KOPT-K1 (cell line): Measurements from ENCODE around the gene STX1B.
A peak's percentile ranks its signal among the peaks of the same experiment; 100 is the strongest.
"Not testable (repeated sequence)": the region's sequence is repeated elsewhere in the genome, so short reads cannot be mapped to it uniquely, and the experiment has no call there.

Source experiments
- H3K27ac ChIP-seq: fragments of 200-600 bp; sonication (generic); 2 replicates; pipeline ENCODE4 v1.5.1; 2016; ENCODE audit warnings: antibody characterized with exemption, mild to moderate bottlenecking, low read depth, low read length; ENCODE audit not compliant: poor library complexity, severe bottlenecking
- H3K36me3 ChIP-seq: fragments of 200-600 bp; sonication (generic); 2 replicates; pipeline ENCODE4 v1.5.1; 2017; ENCODE audit warnings: antibody characterized with exemption, mild to moderate bottlenecking, low read length, moderate library complexity; ENCODE audit not compliant: insufficient read depth
- H3K9me3 ChIP-seq: fragments of 200-600 bp; sonication (generic); 2 replicates; pipeline ENCODE4 v1.5.1; 2017; ENCODE audit warnings: antibody characterized with exemption, low read length, mild to moderate bottlenecking; ENCODE audit not compliant: insufficient read depth, poor library complexity, severe bottlenecking

Gene STX1B

GRCh38 chr16:30947859-30948666 is 62.4 kb downstream of the STX1B start:
- H3K9me3 ChIP-seq = no peaks in the 10 kb centered on the region
- peaks cover 41% of the 10 kb centered on the region for H3K36me3 ChIP-seq
- peak overlapping the region; percentile 77 for H3K27ac ChIP-seq

DNA sequence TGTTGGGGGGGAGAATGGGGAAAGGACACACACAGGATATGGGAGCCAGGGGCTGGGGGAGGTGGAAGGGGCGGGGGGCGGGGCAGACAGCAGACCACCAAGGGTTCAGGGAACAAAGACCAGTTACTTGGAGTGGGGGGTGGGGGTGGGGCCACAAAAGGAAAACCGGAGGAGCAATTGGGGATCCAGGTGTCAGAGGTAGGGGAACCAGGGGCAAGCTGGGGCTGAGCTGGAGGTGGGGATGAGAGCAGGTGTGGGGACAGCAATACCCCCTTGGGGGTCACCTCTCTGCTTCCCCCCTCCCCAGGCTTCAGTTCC is 62.9 kb downstream of the STX1B start:
- Histone ChIP-seq H3K27ac (no peak overlapping the region), H3K9me3 (no peaks in the 10 kb centered on the region), H3K36me3 (peaks cover 47% of the 10 kb centered on the region)

GRCh38 chr16:30946671-30947540 is 63.5 kb downstream of the STX1B start:
- peaks cover 53% of the 10 kb centered on the region for H3K36me3 ChIP-seq
- no peak overlapping the region for H3K27ac ChIP-seq
- no peaks in the 10 kb centered on the region for H3K9me3 ChIP-seq

GRCh38 chr16:30944352-30944751 is 66.1 kb downstream of the STX1B start:
- peaks cover 74% of the 10 kb centered on the region for H3K36me3 ChIP-seq
- H3K9me3 ChIP-seq = no peaks in the 10 kb centered on the region
- H3K27ac ChIP-seq = no peak overlapping the region

DNA sequence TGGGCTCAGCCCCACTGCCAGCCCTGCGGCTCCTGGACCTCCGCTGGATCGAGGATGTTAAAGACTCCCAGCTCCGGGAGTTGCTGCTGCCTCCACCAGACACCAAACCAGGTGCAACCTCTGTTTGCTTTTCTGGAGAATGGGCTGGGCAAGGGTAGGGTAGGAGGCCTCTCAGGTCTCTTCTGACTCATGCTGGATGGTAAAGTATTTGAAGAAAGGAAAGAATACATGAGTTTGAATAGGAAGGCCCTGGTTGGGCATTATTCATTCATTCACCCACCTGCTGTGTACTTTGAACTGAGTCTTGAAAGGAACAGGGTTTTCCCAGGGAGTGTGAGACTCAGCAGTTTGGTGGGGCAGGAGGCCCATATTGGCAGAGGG is 68.0 kb downstream of the STX1B start:
- Histone ChIP-seq H3K27ac (peak overlapping the region; percentile 44), H3K9me3 (no peaks in the 10 kb centered on the region), H3K36me3 (peaks cover 64% of the 10 kb centered on the region)

- H3K36me3 ChIP-seq = peaks cover 64% of the 10 kb centered on the region
- H3K9me3 ChIP-seq = no peaks in the 10 kb centered on the region
- peak overlapping the region; percentile 44 for H3K27ac ChIP-seq
These were observed 68.6 kb downstream of the STX1B start for GRCh38 chr16:30941600-30942425.

DNA sequence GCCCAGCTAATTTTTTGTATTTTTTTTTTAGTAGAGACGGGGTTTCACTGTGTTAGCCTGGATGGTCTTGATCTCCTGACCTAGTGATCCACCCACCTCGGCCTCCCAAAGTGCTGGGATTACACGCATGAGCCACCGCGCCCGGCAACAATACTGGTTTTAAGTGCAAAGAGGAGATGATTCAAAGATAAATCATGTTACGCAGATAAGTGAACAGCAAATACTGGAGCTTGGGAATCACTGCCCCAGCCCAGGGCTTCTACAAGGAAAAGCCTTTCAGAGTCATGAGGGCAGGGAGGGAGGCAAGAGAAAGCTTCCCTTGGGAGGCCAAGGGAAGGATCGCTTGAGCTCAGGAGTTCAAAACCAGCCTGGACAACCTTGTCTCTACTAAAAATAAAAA is 70.9 kb downstream of the STX1B start:
- not testable (repeated sequence) for H3K9me3 ChIP-seq, H3K27ac ChIP-seq
- H3K36me3 ChIP-seq = peaks cover 58% of the 10 kb centered on the region
